H1 (cell line): Measurements from ENCODE around the gene RPUSD4.

Experiments used
- CHD2 ChIP-seq: IDR thresholded peaks from 2 replicates; pipeline ENCODE4 v1.6.1; 2012; ENCODE audit warnings: low read length, improper control_type of control experiment
- EP300 ChIP-seq, 2 experiments: IDR thresholded peaks; 1 replicate in 1 of 2; 2 replicates in 1 of 2; pipeline ENCODE4 v1.6.1; 2011 to 2012; ENCODE audit warnings: low read depth in 2 of 2, low read length in 2 of 2, mild to moderate bottlenecking in 2 of 2, borderline replicate concordance in 1 of 2, inconsistent platforms in 1 of 2, moderate library complexity in 1 of 2
- JUN ChIP-seq: IDR thresholded peaks from 2 replicates; pipeline ENCODE4 v1.6.1; 2011; ENCODE audit warnings: low read depth, mild to moderate bottlenecking, improper control_type of control experiment, low read length
- PHF8 ChIP-seq: fragments of 200-600 bp; sonication (generic); conservative IDR thresholded peaks from 2 replicates; pipeline ENCODE4 v1.7.1; 2012; ENCODE audit warnings: low read depth, mild to moderate bottlenecking, inconsistent platforms, low read length, moderate library complexity
- POLR2A ChIP-seq, 2 experiments: IDR thresholded peaks; 1 replicate in 1 of 2; 2 replicates in 1 of 2; pipeline ENCODE4 v1.6.1; 2011; ENCODE audit warnings: low read depth in 2 of 2, low read length in 2 of 2, mild to moderate bottlenecking in 2 of 2; ENCODE audit errors: control extremely low read depth in 1 of 2
- POLR2AphosphoS5 ChIP-seq: IDR thresholded peaks from 2 replicates; pipeline ENCODE4 v1.6.1; 2011; ENCODE audit warnings: low read depth, low read length
- RAD21 ChIP-seq, 2 experiments: IDR thresholded peaks in 1 of 2; conservative IDR thresholded peaks in 1 of 2; 2 replicates each; pipeline ENCODE4 v1.6.1; 2011; ENCODE audit warnings: low read depth in 2 of 2, low read length in 2 of 2, improper control_type of control experiment in 1 of 2, inconsistent platforms in 1 of 2, mild to moderate bottlenecking in 1 of 2, moderate library complexity in 1 of 2
- RFX5 ChIP-seq: IDR thresholded peaks from 2 replicates; pipeline ENCODE4 v1.6.1; 2011; ENCODE audit warnings: low read depth, low read length, improper control_type of control experiment, borderline replicate concordance
- RXRA ChIP-seq: IDR thresholded peaks from 2 replicates; pipeline ENCODE4 v1.6.1; 2011; ENCODE audit warnings: low read depth, mild to moderate bottlenecking, low read length, moderate library complexity; ENCODE audit not compliant: insufficient read depth
- SP1 ChIP-seq: IDR thresholded peaks from 2 replicates; pipeline ENCODE4 v1.6.1; 2011; ENCODE audit warnings: low read depth, low read length
- TAF1 ChIP-seq: IDR thresholded peaks from 2 replicates; pipeline ENCODE4 v1.6.1; 2011; ENCODE audit warnings: mild to moderate bottlenecking, low read depth, low read length
- TEAD4 ChIP-seq: IDR thresholded peaks from 2 replicates; pipeline ENCODE4 v1.6.1; 2012; ENCODE audit warnings: low read depth, low read length, inconsistent platforms, mixed read lengths
- TF ChIP-seq, protein P1 (sequence below): IDR thresholded peaks from 2 replicates; pipeline ENCODE4 v1.6.1; 2011; ENCODE audit warnings: low read depth, mild to moderate bottlenecking, low read length; ENCODE audit not compliant: insufficient read depth
- TF ChIP-seq, protein P2 (sequence below), 3 experiments: IDR thresholded peaks; 1 replicate in 2 of 3; 2 replicates in 1 of 3; pipeline versions ENCODE4 v1.5.1 to v1.6.1; 2011; ENCODE audit warnings: low read length in 3 of 3, mild to moderate bottlenecking in 3 of 3, inconsistent platforms in 2 of 3, low read depth in 1 of 3, moderate library complexity in 1 of 3; ENCODE audit not compliant: insufficient read depth in 1 of 3; ENCODE audit errors: control extremely low read depth in 1 of 3

DNA sequence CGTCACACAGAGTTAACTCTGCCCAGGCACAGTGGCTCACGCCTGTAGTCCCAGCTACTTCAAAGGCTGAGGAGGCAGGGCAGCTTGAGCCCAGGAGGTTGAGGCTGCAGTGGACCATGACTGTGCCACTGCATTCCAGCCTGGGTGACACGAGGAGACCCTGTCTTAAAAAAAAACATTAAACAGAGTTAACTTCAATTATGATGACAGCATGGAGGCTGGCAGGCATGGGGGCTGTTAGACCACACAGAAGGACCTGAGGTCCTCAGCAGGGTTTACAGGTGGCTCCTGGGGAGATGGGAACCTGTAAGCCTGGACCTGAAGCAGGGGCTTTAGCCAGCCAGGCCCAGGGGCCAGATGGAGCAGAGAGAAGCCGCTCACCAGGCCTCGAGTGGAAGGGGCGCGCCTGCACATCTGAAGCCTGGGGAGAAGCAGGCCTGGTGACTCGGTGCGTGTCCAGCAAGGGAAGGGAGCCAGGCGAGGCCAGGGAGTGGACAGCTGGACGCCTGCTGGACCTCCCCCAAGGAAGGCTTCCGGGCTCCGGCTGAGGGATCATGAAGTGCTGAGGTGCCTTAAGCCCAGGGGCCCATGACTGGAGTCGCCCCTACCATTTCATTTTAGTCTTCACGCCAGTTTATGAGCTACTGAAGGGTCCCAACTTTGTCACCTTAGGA is 25.3 kb downstream of the RPUSD4 start:
- TF ChIP-seq PHF8 = no peak
- TF ChIP-seq, protein P1, sequence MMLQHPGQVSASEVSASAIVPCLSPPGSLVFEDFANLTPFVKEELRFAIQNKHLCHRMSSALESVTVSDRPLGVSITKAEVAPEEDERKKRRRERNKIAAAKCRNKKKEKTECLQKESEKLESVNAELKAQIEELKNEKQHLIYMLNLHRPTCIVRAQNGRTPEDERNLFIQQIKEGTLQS = no peak
- no peak for TF ChIP-seq JUN
- TF ChIP-seq POLR2A (IDR thresholded peaks at IDR 0.05; ENCODE audit: control extremely low read depth in 1 of 2, low read depth in 2 of 2, low read length in 2 of 2) = no peak
- TF ChIP-seq, protein P2, sequence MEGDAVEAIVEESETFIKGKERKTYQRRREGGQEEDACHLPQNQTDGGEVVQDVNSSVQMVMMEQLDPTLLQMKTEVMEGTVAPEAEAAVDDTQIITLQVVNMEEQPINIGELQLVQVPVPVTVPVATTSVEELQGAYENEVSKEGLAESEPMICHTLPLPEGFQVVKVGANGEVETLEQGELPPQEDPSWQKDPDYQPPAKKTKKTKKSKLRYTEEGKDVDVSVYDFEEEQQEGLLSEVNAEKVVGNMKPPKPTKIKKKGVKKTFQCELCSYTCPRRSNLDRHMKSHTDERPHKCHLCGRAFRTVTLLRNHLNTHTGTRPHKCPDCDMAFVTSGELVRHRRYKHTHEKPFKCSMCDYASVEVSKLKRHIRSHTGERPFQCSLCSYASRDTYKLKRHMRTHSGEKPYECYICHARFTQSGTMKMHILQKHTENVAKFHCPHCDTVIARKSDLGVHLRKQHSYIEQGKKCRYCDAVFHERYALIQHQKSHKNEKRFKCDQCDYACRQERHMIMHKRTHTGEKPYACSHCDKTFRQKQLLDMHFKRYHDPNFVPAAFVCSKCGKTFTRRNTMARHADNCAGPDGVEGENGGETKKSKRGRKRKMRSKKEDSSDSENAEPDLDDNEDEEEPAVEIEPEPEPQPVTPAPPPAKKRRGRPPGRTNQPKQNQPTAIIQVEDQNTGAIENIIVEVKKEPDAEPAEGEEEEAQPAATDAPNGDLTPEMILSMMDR (IDR thresholded peaks at IDR 0.05; ENCODE audit: control extremely low read depth in 1 of 3, insufficient read depth in 1 of 3, low read depth in 1 of 3, low read length in 3 of 3) = no peak
- no peak for TF ChIP-seq RAD21 (IDR thresholded peaks at IDR 0.05 in 1 of 2, conservative IDR thresholded peaks at IDR 0.05 in 1 of 2; ENCODE audit: low read depth in 2 of 2, low read length in 2 of 2)
- TF ChIP-seq SP1 = no peak
- TF ChIP-seq CHD2 = no peak
- TF ChIP-seq RXRA = no peak
- no peak for TF ChIP-seq TAF1
- no peak for TF ChIP-seq TEAD4
- TF ChIP-seq POLR2AphosphoS5 = no peak
- TF ChIP-seq EP300 (IDR thresholded peaks at IDR 0.05; ENCODE audit: borderline replicate concordance in 1 of 2, low read depth in 2 of 2, low read length in 2 of 2) = no peak
- TF ChIP-seq RFX5 = no peak
